ENCODE results near the gene CHD5.
A peak's percentile ranks its signal among the peaks of the same experiment; 100 is the strongest.

The CHD5 gene

GRCh38 chr1:6071219-6071618 is 108.9 kb downstream of the CHD5 start:
- Histone ChIP-seq H3K4me3 (ENCODE audit: insufficient read depth in 1 of 2, low read depth in 1 of 2, low read length in 2 of 2) (no peak overlapping the region), H3K36me3 (ENCODE audit: control insufficient read depth in 1 of 2, insufficient read depth in 2 of 2, low read depth in 1 of 2, low read length in 2 of 2) (no peaks in the 10 kb centered on the region), H3K9me3 (ENCODE audit: control insufficient read depth, low read length) (no peaks in the 10 kb centered on the region), H3K14ac (ENCODE audit: low read length in 2 of 2) (no peak overlapping the region), H4K91ac (ENCODE audit: low read length) (no peak overlapping the region), H2BK5ac (ENCODE audit: low read depth, low read length, poor library complexity, severe bottlenecking) (no peak overlapping the region), H3K4ac (ENCODE audit: low read depth in 1 of 2, low read length in 2 of 2) (no peak overlapping the region), H4K8ac (ENCODE audit: low read length) (no peak overlapping the region), H2BK120ac (ENCODE audit: low read depth, low read length) (no peak overlapping the region), H2AFZ (ENCODE audit: low read depth, low read length) (no peak overlapping the region), H3K4me2 (ENCODE audit: low read length, poor library complexity, severe bottlenecking) (no peak overlapping the region), H2AK5ac (ENCODE audit: low read length, severe bottlenecking) (no peak overlapping the region), H3K79me1 (replicated peaks; ENCODE audit: low read length, poor library complexity, severe bottlenecking) (no peaks in the 10 kb centered on the region), H3K27me3 (ENCODE audit: control insufficient read depth in 1 of 2, insufficient read depth in 1 of 2, low read length in 2 of 2) (peaks cover 18 to 20% of the 10 kb centered on the region in 2 experiments), H3K4me1 (ENCODE audit: control insufficient read depth, insufficient read depth, low read depth, low read length) (no peaks in the 10 kb centered on the region), H3K23ac (ENCODE audit: low read length in 2 of 2) (no peak overlapping the region), H2BK15ac (ENCODE audit: low read depth, poor library complexity, severe bottlenecking) (no peak overlapping the region), H2BK12ac (ENCODE audit: low read length in 2 of 2) (no peak overlapping the region), H3K18ac (ENCODE audit: low read depth in 1 of 2, low read length in 2 of 2) (no peak overlapping the region), H3K9ac (ENCODE audit: low read length) (no peak overlapping the region), H3K27ac (ENCODE audit: low read length, poor library complexity, severe bottlenecking) (no peak overlapping the region)
- no peak for DNase-seq
- 88% methylated on average over 13 of the region's 13 CpGs for WGBS

- Histone ChIP-seq H2AFZ (ENCODE audit: low read depth, low read length) (no peak overlapping the region), H3K18ac (ENCODE audit: low read depth in 1 of 2, low read length in 2 of 2) (no peak overlapping the region), H3K4me2 (ENCODE audit: low read length, poor library complexity, severe bottlenecking) (no peak overlapping the region), H2BK120ac (ENCODE audit: low read depth, low read length) (no peak overlapping the region), H3K27me3 (ENCODE audit: control insufficient read depth in 1 of 2, insufficient read depth in 1 of 2, low read length in 2 of 2) (peaks cover 20 to 21% of the 10 kb centered on the region in 2 experiments), H2BK5ac (ENCODE audit: low read depth, low read length, poor library complexity, severe bottlenecking) (no peak overlapping the region), H2BK15ac (ENCODE audit: low read depth, poor library complexity, severe bottlenecking) (no peak overlapping the region), H3K36me3 (ENCODE audit: control insufficient read depth in 1 of 2, insufficient read depth in 2 of 2, low read depth in 1 of 2, low read length in 2 of 2) (no peaks in the 10 kb centered on the region), H3K9me3 (ENCODE audit: control insufficient read depth, low read length) (no peaks in the 10 kb centered on the region), H3K4me3 (ENCODE audit: insufficient read depth in 1 of 2, low read depth in 1 of 2, low read length in 2 of 2) (no peak overlapping the region), H2AK5ac (ENCODE audit: low read length, severe bottlenecking) (no peak overlapping the region), H3K79me1 (replicated peaks; ENCODE audit: low read length, poor library complexity, severe bottlenecking) (no peaks in the 10 kb centered on the region), H3K27ac (ENCODE audit: low read length, poor library complexity, severe bottlenecking) (no peak overlapping the region), H3K23ac (ENCODE audit: low read length in 2 of 2) (no peak overlapping the region), H3K4me1 (ENCODE audit: control insufficient read depth, insufficient read depth, low read depth, low read length) (no peaks in the 10 kb centered on the region), H4K91ac (ENCODE audit: low read length) (no peak overlapping the region), H3K14ac (ENCODE audit: low read length in 2 of 2) (no peak overlapping the region), H3K9ac (ENCODE audit: low read length) (peak overlapping the region; percentile 14), H2BK12ac (ENCODE audit: low read length in 2 of 2) (no peak overlapping the region), H3K4ac (ENCODE audit: low read depth in 1 of 2, low read length in 2 of 2) (no peak overlapping the region), H4K8ac (ENCODE audit: low read length) (no peak overlapping the region)
- no peak for DNase-seq
- 84% methylated on average over 9 of the region's 9 CpGs for WGBS
Measured at GRCh38 chr1:6070450-6070974, 109.6 kb downstream of the CHD5 start.

GRCh38 chr1:6069573-6069972 is 110.5 kb downstream of the CHD5 start:
- Histone ChIP-seq H3K4ac (ENCODE audit: low read depth in 1 of 2, low read length in 2 of 2) (no peak overlapping the region), H3K18ac (ENCODE audit: low read depth in 1 of 2, low read length in 2 of 2) (no peak overlapping the region), H2AFZ (ENCODE audit: low read depth, low read length) (no peak overlapping the region), H3K9me3 (ENCODE audit: control insufficient read depth, low read length) (no peaks in the 10 kb centered on the region), H3K9ac (ENCODE audit: low read length) (no peak overlapping the region), H3K36me3 (ENCODE audit: control insufficient read depth in 1 of 2, insufficient read depth in 2 of 2, low read depth in 1 of 2, low read length in 2 of 2) (no peaks in the 10 kb centered on the region), H3K27ac (ENCODE audit: low read length, poor library complexity, severe bottlenecking) (no peak overlapping the region), H3K79me1 (replicated peaks; ENCODE audit: low read length, poor library complexity, severe bottlenecking) (no peaks in the 10 kb centered on the region), H3K14ac (ENCODE audit: low read length in 2 of 2) (no peak overlapping the region), H3K4me2 (ENCODE audit: low read length, poor library complexity, severe bottlenecking) (no peak overlapping the region), H3K4me1 (ENCODE audit: control insufficient read depth, insufficient read depth, low read depth, low read length) (no peaks in the 10 kb centered on the region), H4K91ac (ENCODE audit: low read length) (no peak overlapping the region), H3K4me3 (ENCODE audit: insufficient read depth in 1 of 2, low read depth in 1 of 2, low read length in 2 of 2) (no peak overlapping the region), H4K8ac (ENCODE audit: low read length) (no peak overlapping the region), H2AK5ac (ENCODE audit: low read length, severe bottlenecking) (no peak overlapping the region), H2BK120ac (ENCODE audit: low read depth, low read length) (no peak overlapping the region), H3K27me3 (ENCODE audit: control insufficient read depth in 1 of 2, insufficient read depth in 1 of 2, low read length in 2 of 2) (peaks cover 25 to 30% of the 10 kb centered on the region in 2 experiments), H2BK12ac (ENCODE audit: low read length in 2 of 2) (no peak overlapping the region), H3K23ac (ENCODE audit: low read length in 2 of 2) (no peak overlapping the region), H2BK15ac (ENCODE audit: low read depth, poor library complexity, severe bottlenecking) (no peak overlapping the region), H2BK5ac (ENCODE audit: low read depth, low read length, poor library complexity, severe bottlenecking) (no peak overlapping the region)
- DNase-seq: no peak
- WGBS: 83% methylated on average over 14 of the region's 14 CpGs

GRCh38 chr1:6068932-6069331 is 111.2 kb downstream of the CHD5 start:
- H3K4ac ChIP-seq (ENCODE audit: low read depth in 1 of 2, low read length in 2 of 2): no peak overlapping the region
- peaks cover 29 to 36% of the 10 kb centered on the region in 2 experiments for H3K27me3 ChIP-seq (ENCODE audit: control insufficient read depth in 1 of 2, insufficient read depth in 1 of 2, low read length in 2 of 2)
- H4K91ac ChIP-seq (ENCODE audit: low read length): no peak overlapping the region
- no peak overlapping the region for H2AFZ ChIP-seq (ENCODE audit: low read depth, low read length)
- H2AK5ac ChIP-seq (ENCODE audit: low read length, severe bottlenecking): no peak overlapping the region
- H3K4me3 ChIP-seq (ENCODE audit: insufficient read depth in 1 of 2, low read depth in 1 of 2, low read length in 2 of 2): no peak overlapping the region
- H2BK120ac ChIP-seq (ENCODE audit: low read depth, low read length): no peak overlapping the region
- WGBS: 76% methylated on average over 9 of the region's 9 CpGs
- no peak overlapping the region for H3K4me2 ChIP-seq (ENCODE audit: low read length, poor library complexity, severe bottlenecking)
- no peak overlapping the region for H3K27ac ChIP-seq (ENCODE audit: low read length, poor library complexity, severe bottlenecking)
- DNase-seq: no peak
- H2BK15ac ChIP-seq (ENCODE audit: low read depth, poor library complexity, severe bottlenecking): no peak overlapping the region
- no peak overlapping the region for H3K18ac ChIP-seq (ENCODE audit: low read depth in 1 of 2, low read length in 2 of 2)
- no peak overlapping the region for H2BK12ac ChIP-seq (ENCODE audit: low read length in 2 of 2)
- no peaks in the 10 kb centered on the region for H3K79me1 ChIP-seq (replicated peaks; ENCODE audit: low read length, poor library complexity, severe bottlenecking)
- no peak overlapping the region for H2BK5ac ChIP-seq (ENCODE audit: low read depth, low read length, poor library complexity, severe bottlenecking)
- no peak overlapping the region for H3K9ac ChIP-seq (ENCODE audit: low read length)
- H3K9me3 ChIP-seq (ENCODE audit: control insufficient read depth, low read length): no peaks in the 10 kb centered on the region
- no peak overlapping the region for H4K8ac ChIP-seq (ENCODE audit: low read length)
- no peak overlapping the region for H3K23ac ChIP-seq (ENCODE audit: low read length in 2 of 2)
- H3K14ac ChIP-seq (ENCODE audit: low read length in 2 of 2): peak overlapping the region in 1 of 2 experiments; percentile 18
- H3K4me1 ChIP-seq (ENCODE audit: control insufficient read depth, insufficient read depth, low read depth, low read length): no peaks in the 10 kb centered on the region
- no peaks in the 10 kb centered on the region for H3K36me3 ChIP-seq (ENCODE audit: control insufficient read depth in 1 of 2, insufficient read depth in 2 of 2, low read depth in 1 of 2, low read length in 2 of 2)
